ENCODE results near the gene YBEY.

YBEY gene

DNA sequence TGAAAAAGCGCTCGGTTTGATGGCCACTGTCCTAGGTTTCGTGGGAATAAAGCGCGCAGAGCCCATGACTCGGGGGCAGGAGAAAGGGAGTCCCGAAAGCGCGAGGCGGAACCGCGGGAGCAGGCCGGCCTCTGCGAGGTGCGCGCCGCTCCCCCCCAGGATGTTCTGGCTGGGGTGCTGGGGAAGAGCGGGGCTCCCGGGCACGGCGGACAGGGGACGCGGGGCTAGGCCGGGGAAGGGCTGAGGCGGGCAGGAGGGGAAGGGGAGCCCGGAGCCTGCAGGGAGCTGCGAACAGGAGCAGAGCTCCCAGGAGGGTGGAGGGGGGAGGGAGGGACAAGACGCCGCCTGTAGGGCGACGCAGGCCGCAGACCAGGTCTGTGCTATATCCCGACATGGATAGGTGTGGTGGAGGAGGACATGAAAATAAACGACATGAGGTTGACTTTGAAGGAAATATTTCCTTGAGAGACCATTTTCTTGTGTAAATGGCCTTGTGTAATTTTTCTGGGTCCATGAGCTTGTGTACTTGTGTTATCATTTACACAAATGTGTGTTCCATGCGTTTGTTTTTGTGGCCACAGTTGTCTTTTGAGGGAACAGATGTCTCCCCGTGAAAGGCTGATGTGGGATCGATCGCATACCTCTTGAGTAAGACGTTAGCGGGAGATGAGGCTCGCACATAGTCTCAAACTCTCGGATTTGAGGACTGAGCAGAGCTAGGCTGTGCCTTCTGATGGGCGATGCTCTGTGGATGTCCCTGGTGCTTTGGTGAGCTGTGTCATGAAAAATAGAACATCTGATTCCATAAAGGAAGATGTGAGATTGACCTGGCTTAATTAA, 39.2 kb downstream of the YBEY start:
- Histone ChIP-seq H3K36me3 (replicated peaks) (peaks cover 5% of the 10 kb centered on the region), H3K27ac (peak overlapping the region; percentile 35), H3K4me3 (ENCODE audit: low read depth, low read length) (peak overlapping the region; percentile 73), H3K27me3 (replicated peaks) (no peaks in the 10 kb centered on the region)
- TF ChIP-seq, protein P1, sequence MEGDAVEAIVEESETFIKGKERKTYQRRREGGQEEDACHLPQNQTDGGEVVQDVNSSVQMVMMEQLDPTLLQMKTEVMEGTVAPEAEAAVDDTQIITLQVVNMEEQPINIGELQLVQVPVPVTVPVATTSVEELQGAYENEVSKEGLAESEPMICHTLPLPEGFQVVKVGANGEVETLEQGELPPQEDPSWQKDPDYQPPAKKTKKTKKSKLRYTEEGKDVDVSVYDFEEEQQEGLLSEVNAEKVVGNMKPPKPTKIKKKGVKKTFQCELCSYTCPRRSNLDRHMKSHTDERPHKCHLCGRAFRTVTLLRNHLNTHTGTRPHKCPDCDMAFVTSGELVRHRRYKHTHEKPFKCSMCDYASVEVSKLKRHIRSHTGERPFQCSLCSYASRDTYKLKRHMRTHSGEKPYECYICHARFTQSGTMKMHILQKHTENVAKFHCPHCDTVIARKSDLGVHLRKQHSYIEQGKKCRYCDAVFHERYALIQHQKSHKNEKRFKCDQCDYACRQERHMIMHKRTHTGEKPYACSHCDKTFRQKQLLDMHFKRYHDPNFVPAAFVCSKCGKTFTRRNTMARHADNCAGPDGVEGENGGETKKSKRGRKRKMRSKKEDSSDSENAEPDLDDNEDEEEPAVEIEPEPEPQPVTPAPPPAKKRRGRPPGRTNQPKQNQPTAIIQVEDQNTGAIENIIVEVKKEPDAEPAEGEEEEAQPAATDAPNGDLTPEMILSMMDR (IDR thresholded peaks at IDR 0.05; ENCODE audit: low read depth, low read length, missing control alignments): peak; percentile 62
- peak; percentile 24 for DNase-seq
- in situ Hi-C loops (cut with HindIII; ENCODE audit: low pct_ligation_motif_present, low sequenced_read_pairs): no loop called here

DNA sequence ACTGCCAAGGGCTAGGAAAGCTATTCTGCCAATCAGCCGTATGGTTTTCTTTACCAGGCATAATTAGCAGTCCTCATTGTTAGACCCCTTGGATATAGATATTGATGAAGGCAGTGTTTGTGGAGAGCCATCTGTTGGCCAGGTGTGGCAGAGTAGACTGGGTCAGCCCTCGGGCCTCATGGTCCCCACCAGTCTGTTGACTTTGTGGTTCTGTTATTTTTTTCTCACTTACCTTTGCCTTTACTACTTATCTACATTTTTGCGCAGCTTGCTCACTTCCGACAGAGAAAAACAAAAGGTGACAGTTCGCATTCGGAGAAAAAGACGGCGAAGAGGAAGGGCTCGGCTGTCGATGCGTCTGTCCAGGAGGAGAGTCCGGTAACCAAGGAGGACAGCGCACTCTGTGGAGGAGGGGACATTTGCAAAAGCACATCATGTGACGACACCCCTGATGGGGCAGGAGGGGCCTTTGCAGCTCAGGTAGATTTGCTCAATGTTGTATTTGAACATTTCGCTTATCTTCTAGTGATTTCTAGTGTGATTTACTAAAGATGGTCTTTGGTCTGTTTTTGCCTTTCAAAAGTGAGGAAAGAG, 40.1 kb downstream of the YBEY start:
- in situ Hi-C loops (cut with HindIII; ENCODE audit: low pct_ligation_motif_present, low sequenced_read_pairs): no loop called here
- Histone ChIP-seq H3K27me3 (replicated peaks) (no peaks in the 10 kb centered on the region), H3K27ac (no peak overlapping the region)

DNA sequence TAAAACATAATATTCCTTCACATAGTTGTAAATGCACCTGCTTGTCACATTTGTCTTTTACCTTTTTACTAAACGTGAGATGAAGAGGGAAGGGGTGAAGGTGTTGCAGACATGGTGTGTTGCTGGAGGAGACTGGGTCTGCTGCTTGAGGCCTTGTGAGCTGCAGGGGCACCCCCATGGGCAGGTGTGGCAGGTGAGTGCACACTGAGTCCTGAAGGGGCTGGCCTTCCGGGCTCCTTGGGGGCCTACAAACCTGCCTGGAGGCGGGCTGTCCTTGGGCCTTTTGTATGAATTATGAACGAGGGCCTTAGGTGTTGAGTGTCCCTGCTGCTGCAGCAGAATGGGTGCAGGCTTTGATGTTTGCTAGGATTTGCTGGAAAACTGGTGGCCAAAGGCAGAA, 41.6 kb downstream of the YBEY start:
- Histone ChIP-seq H3K27me3 (replicated peaks) (no peaks in the 10 kb centered on the region), H3K27ac (no peak overlapping the region), H3K36me3 (replicated peaks) (peaks cover 5% of the 10 kb centered on the region), H3K4me3 (ENCODE audit: low read depth, low read length) (no peak overlapping the region)
- in situ Hi-C loops (cut with HindIII; ENCODE audit: low pct_ligation_motif_present, low sequenced_read_pairs): no loop called here
- TF ChIP-seq, protein P1 (IDR thresholded peaks at IDR 0.05; ENCODE audit: low read depth, low read length, missing control alignments): no peak
- DNase-seq: no peak

More for the DNA sequence above, 40.1 kb downstream of the YBEY start:
- Histone ChIP-seq H3K4me3 (ENCODE audit: low read depth, low read length) (no peak overlapping the region), H3K36me3 (replicated peaks) (peaks cover 5% of the 10 kb centered on the region)
- no peak for DNase-seq
- TF ChIP-seq, protein P1 (IDR thresholded peaks at IDR 0.05; ENCODE audit: low read depth, low read length, missing control alignments): no peak

DNA sequence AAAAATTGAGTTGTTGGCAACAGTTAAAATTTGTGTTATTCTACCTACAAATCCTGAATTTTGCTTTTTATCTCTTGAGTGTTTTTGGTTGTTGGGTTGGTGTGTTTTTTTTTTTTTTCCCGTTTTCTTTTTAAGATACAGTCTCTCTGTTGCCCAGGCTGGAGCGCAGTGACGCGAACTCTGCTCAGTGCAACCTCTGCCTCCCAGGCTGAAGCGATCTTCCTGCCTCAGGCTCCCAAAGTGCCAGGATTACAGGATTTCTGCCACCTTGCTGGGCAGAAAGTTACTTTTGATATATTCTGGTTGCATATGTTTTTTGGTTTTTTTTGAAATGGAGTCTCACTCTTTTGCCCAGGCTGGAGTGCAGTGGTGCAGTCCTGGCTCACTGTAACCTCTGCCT, 42.0 kb downstream of the YBEY start:
- Histone ChIP-seq H3K27ac (no peak overlapping the region), H3K4me3 (ENCODE audit: low read depth, low read length) (no peak overlapping the region), H3K27me3 (replicated peaks) (no peaks in the 10 kb centered on the region), H3K36me3 (replicated peaks) (peaks cover 5% of the 10 kb centered on the region)
- TF ChIP-seq, protein P1 (IDR thresholded peaks at IDR 0.05; ENCODE audit: low read depth, low read length, missing control alignments): no peak
- DNase-seq: no peak
- in situ Hi-C loops (cut with HindIII; ENCODE audit: low pct_ligation_motif_present, low sequenced_read_pairs): no loop called here

DNA sequence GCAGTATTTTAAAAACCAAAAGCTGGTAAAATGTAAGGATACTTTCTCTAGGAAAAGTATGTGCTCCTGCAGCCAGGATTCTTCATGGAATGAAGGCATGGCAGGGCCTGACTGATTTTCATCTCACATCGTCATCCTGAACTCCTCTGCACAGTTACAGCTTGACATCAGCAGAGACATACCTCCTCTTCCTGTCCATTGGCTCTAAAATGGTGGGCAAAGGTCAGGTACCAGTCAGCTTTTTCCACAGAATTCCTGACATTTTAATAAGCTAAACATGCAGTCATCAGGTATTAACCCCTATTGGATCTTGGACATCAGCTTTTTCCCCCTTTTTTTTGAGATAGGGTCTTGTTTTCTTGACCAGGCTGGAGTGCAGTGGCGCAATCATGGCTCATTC, 43.7 kb downstream of the YBEY start:
- no peak overlapping the region for H3K4me3 ChIP-seq (ENCODE audit: low read depth, low read length)
- in situ Hi-C loops (cut with HindIII; ENCODE audit: low pct_ligation_motif_present, low sequenced_read_pairs): no loop called here

More for the DNA sequence above, 43.7 kb downstream of the YBEY start:
- H3K27me3 ChIP-seq (replicated peaks): no peaks in the 10 kb centered on the region
- H3K36me3 ChIP-seq (replicated peaks): peaks cover 5% of the 10 kb centered on the region
- TF ChIP-seq, protein P1 (IDR thresholded peaks at IDR 0.05; ENCODE audit: low read depth, low read length, missing control alignments): no peak
- H3K27ac ChIP-seq: no peak overlapping the region
- no peak for DNase-seq

Data from brain microvascular endothelial cell (primary cell).